Endodermal cell (in vitro differentiated cells): Measurements from ENCODE around the gene IFNG-AS1. TPM values are rescaled to one million over a fixed set of nuclear protein-coding genes. Genes with fewer than 3 reads are reported as not detected.

Experiments used
- DNase-seq: peaks from one replicate; pipeline ENCODE4 v3.0.0-alpha.2; 2017
- H3K27ac ChIP-seq: 2 replicates; pipeline ENCODE4 v1.5.1; 2013; ENCODE audit warnings: mild to moderate bottlenecking, low read depth, low read length, moderate library complexity
- H3K27me3 ChIP-seq: 2 replicates; pipeline ENCODE4 v1.6.1; 2013; ENCODE audit warnings: mild to moderate bottlenecking, low read length, moderate library complexity; ENCODE audit not compliant: insufficient read depth, control insufficient read depth, poor library complexity, severe bottlenecking
- H3K36me3 ChIP-seq: 2 replicates; pipeline ENCODE4 v1.7.0; 2013; ENCODE audit warnings: mild to moderate bottlenecking, low read length, moderate library complexity; ENCODE audit not compliant: control insufficient read depth, insufficient read depth
- H3K4me1 ChIP-seq: one replicate; pipeline ENCODE4 v1.7.0; 2013; ENCODE audit warnings: low read length; ENCODE audit not compliant: control insufficient read depth, insufficient read depth
- H3K4me3 ChIP-seq: 2 replicates; pipeline ENCODE4 v1.5.1; 2013; ENCODE audit warnings: mild to moderate bottlenecking, low read length, moderate library complexity
- H3K9ac ChIP-seq: 2 replicates; pipeline ENCODE4 v1.6.1; 2013; ENCODE audit warnings: mild to moderate bottlenecking, low read length, moderate library complexity; ENCODE audit not compliant: poor library complexity, severe bottlenecking; ENCODE audit errors: extremely low read depth
- H3K9me3 ChIP-seq: 2 replicates; pipeline ENCODE4 v1.6.1; 2013; ENCODE audit warnings: mild to moderate bottlenecking, low read length, moderate library complexity; ENCODE audit not compliant: control insufficient read depth
- H3K27ac Mint-ChIP-seq: 2 replicates; pipeline ENCODE4 v1.8.0; 2020; ENCODE audit warnings: mixed read lengths
- H3K27me3 Mint-ChIP-seq: 2 replicates; pipeline ENCODE4 v1.8.0; 2021; ENCODE audit warnings: mild to moderate bottlenecking, mixed read lengths; ENCODE audit not compliant: insufficient read depth
- H3K36me3 Mint-ChIP-seq: 2 replicates; pipeline ENCODE4 v1.8.0; 2020; ENCODE audit warnings: low read depth, mixed read lengths
- H3K4me1 Mint-ChIP-seq: 2 replicates; pipeline ENCODE4 v1.8.0; 2020; ENCODE audit warnings: mixed read lengths
- H3K4me3 Mint-ChIP-seq: 2 replicates; pipeline ENCODE4 v1.8.0; 2020; ENCODE audit warnings: mild to moderate bottlenecking, moderate library complexity, mixed read lengths
- H3K9me3 Mint-ChIP-seq: 2 replicates; pipeline ENCODE4 v1.8.0; 2020; ENCODE audit warnings: mild to moderate bottlenecking, mixed read lengths
- WGBS, 2 experiments: methylation state at CpG; one replicate each; pipeline versions ENCODE4 v1.1.5 to v1.1.7; 2013; ENCODE audit warnings: missing lambda C conversion rate in 2 of 2, mixed read lengths in 1 of 2; ENCODE audit not compliant: insufficient coverage in 1 of 2, insufficient read length in 1 of 2; 5-methylcytosine and 5-hydroxymethylcytosine counted together
- total RNA-seq, 2 donors: library from RNA; stranded (reverse); fragmentation: NEBNext Ultra II Directional in 1 of 2; extraction: Animal tissue kit (Norgen Biotek cat#: 25700) in 1 of 2; gene quantifications; 2 replicates in 1 of 2; 3 replicates in 1 of 2; pipeline ENCODE4 v1.2.1, GENCODE V29; 2021
- TF ChIP-seq, protein P1 (sequence below): fragments of 200-600 bp; sonication (generic); conservative IDR thresholded peaks from 2 replicates; pipeline ENCODE4 v1.5.0; 2021; ENCODE audit warnings: antibody characterized with exemption, mild to moderate bottlenecking

The IFNG-AS1 gene
- total RNA-seq, 2 donors from 2014 or later: not detected

- H3K9me3 ChIP-seq: peaks cover 25% of the 10 kb centered on the region
- H3K4me3 ChIP-seq: peak overlapping the region; percentile 8
- H3K9ac ChIP-seq: no peak overlapping the region
- H3K36me3 ChIP-seq: no peaks in the 10 kb centered on the region
- H3K27me3 Mint-ChIP-seq: no peaks in the 10 kb centered on the region
- H3K36me3 Mint-ChIP-seq: peaks cover 4% of the 10 kb centered on the region
- no peak overlapping the region for H3K27ac Mint-ChIP-seq
- H3K9me3 Mint-ChIP-seq: peaks cover 32% of the 10 kb centered on the region
- no peaks in the 10 kb centered on the region for H3K4me1 ChIP-seq
- WGBS, 2 experiments: 80 to 90% methylated on average over 1 to 6 of the region's 6 CpGs
- TF ChIP-seq, protein P1, sequence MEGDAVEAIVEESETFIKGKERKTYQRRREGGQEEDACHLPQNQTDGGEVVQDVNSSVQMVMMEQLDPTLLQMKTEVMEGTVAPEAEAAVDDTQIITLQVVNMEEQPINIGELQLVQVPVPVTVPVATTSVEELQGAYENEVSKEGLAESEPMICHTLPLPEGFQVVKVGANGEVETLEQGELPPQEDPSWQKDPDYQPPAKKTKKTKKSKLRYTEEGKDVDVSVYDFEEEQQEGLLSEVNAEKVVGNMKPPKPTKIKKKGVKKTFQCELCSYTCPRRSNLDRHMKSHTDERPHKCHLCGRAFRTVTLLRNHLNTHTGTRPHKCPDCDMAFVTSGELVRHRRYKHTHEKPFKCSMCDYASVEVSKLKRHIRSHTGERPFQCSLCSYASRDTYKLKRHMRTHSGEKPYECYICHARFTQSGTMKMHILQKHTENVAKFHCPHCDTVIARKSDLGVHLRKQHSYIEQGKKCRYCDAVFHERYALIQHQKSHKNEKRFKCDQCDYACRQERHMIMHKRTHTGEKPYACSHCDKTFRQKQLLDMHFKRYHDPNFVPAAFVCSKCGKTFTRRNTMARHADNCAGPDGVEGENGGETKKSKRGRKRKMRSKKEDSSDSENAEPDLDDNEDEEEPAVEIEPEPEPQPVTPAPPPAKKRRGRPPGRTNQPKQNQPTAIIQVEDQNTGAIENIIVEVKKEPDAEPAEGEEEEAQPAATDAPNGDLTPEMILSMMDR: peak; percentile 70
- no peaks in the 10 kb centered on the region for H3K27me3 ChIP-seq
- no peak overlapping the region for H3K4me3 Mint-ChIP-seq
- no peaks in the 10 kb centered on the region for H3K4me1 Mint-ChIP-seq
- peak; percentile 58 for DNase-seq
- H3K27ac ChIP-seq: no peak overlapping the region
These were observed 78.6 kb downstream of the IFNG-AS1 start for GRCh38 chr12:68067762-68068376.

DNA sequence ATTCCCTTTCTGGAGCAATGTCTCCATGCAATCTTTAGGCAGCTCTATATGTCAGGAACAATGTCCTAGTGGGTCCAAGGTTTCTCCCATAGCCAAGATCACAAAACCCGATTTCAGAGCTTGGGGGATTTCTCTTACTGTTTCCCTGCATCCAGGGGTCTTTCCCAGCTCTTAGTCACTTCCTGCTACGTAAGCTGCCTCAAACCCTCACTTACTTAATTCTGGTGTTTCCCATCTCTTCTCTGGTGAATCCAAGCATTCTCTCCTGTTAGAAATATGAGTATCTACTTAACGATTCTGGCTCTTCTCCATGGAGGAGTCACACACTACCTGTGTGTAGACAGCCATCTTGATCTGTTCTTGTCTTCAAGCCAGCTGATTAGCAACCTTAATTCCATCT lies 80.0 kb downstream of the IFNG-AS1 start:
- Histone ChIP-seq H3K36me3 (no peaks in the 10 kb centered on the region), H3K9me3 (peaks cover 25% of the 10 kb centered on the region), H3K9ac (no peak overlapping the region), H3K27me3 (no peaks in the 10 kb centered on the region), H3K4me3 (no peak overlapping the region), H3K27ac (no peak overlapping the region), H3K4me1 (no peaks in the 10 kb centered on the region)
- peaks cover 32% of the 10 kb centered on the region for H3K9me3 Mint-ChIP-seq
- no peaks in the 10 kb centered on the region for H3K4me1 Mint-ChIP-seq
- TF ChIP-seq, protein P1: no peak
- no peak for DNase-seq
- H3K27me3 Mint-ChIP-seq: no peaks in the 10 kb centered on the region
- no peak overlapping the region for H3K4me3 Mint-ChIP-seq
- H3K27ac Mint-ChIP-seq: no peak overlapping the region
- 94 to 98% methylated on average over 3 of the region's 3 CpGs for WGBS, 2 experiments
- H3K36me3 Mint-ChIP-seq: peaks cover 4% of the 10 kb centered on the region

Other genes starting within 250 kb of the IFNG-AS1 start
- not detected for gene IFNG, start 170.3 kb downstream of the IFNG-AS1 start, total RNA-seq
- gene IL26, start 236.4 kb downstream of the IFNG-AS1 start, total RNA-seq: not detected